ENCODE data around the gene OSBPL7.
A peak's percentile ranks its signal among the peaks of the same experiment; 100 is the strongest.

The OSBPL7 gene

DNA sequence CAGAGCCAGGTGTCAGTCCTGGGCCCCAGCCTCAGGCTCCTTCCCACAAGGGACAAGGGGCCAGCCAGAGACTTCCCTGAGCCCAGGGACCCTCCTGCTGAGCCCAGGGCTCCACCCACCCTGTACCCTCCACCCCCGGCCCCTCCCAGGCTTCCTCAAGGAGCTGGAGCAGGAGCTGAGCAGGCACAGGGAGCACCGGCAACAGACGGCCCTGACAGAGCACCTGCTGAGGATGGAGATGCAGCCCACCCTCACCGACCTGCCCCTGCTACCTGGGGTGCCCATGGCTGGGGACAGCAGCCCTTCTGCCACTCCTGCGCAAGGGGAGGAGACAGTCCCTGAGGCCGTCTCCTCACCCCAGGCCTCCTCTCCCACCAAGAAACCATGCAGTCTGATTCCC, 15.0 kb upstream of the OSBPL7 start:
- TF ChIP-seq, protein P1, sequence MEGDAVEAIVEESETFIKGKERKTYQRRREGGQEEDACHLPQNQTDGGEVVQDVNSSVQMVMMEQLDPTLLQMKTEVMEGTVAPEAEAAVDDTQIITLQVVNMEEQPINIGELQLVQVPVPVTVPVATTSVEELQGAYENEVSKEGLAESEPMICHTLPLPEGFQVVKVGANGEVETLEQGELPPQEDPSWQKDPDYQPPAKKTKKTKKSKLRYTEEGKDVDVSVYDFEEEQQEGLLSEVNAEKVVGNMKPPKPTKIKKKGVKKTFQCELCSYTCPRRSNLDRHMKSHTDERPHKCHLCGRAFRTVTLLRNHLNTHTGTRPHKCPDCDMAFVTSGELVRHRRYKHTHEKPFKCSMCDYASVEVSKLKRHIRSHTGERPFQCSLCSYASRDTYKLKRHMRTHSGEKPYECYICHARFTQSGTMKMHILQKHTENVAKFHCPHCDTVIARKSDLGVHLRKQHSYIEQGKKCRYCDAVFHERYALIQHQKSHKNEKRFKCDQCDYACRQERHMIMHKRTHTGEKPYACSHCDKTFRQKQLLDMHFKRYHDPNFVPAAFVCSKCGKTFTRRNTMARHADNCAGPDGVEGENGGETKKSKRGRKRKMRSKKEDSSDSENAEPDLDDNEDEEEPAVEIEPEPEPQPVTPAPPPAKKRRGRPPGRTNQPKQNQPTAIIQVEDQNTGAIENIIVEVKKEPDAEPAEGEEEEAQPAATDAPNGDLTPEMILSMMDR (IDR thresholded peaks at IDR 0.05; ENCODE audit: low read depth, low read length, missing control alignments): no peak
- DNase-seq (ENCODE audit: low read depth): no peak
- H3K4me3 ChIP-seq (ENCODE audit: low read depth, low read length): no peak overlapping the region

DNA sequence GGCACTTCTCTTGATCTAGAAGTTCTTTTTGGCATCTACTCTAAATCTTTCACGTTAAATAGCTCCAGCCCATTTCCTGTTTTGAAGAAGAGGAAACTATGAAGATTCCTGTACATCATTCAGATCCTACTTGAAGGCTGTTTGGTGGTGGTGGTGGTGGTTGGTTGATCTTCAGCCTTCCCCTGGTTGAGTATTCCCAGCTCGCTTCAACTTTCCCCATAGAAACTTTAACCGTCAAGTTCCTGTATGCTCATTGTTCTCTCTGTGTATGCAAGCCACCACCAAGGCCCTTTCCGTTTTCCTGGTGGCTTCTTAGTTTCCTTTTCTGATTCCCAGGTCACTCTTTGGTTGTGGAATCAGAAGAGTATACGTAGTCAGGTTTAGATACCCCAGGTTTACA, 13.2 kb upstream of the OSBPL7 start:
- TF ChIP-seq, protein P1 (IDR thresholded peaks at IDR 0.05; ENCODE audit: low read depth, low read length, missing control alignments): no peak
- H3K4me3 ChIP-seq (ENCODE audit: low read depth, low read length): no peak overlapping the region
- DNase-seq (ENCODE audit: low read depth): no peak

DNA sequence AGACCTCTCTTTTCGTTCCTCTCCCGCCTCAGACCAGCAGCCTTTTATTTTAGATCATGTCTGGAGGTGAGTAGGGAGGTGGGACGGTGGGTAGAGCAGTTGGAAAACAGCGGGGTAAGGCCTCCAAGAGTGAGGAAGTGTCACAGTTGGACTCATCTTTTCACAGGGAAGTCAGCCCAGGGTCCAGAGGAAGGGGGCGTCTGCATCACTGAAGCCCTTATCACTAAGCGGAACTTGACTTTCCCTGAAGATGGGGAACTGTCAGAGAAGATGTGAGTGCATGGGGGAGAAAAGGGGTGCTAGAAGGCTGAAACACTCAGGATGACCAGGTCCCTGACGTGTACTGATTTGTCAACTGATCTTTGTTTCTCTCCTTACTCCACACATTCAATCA, 10.3 kb upstream of the OSBPL7 start:
- peak overlapping the region; percentile 82 for H3K4me3 ChIP-seq (ENCODE audit: low read depth, low read length)
- DNase-seq (ENCODE audit: low read depth): no peak
- TF ChIP-seq, protein P1 (IDR thresholded peaks at IDR 0.05; ENCODE audit: low read depth, low read length, missing control alignments): no peak

DNA sequence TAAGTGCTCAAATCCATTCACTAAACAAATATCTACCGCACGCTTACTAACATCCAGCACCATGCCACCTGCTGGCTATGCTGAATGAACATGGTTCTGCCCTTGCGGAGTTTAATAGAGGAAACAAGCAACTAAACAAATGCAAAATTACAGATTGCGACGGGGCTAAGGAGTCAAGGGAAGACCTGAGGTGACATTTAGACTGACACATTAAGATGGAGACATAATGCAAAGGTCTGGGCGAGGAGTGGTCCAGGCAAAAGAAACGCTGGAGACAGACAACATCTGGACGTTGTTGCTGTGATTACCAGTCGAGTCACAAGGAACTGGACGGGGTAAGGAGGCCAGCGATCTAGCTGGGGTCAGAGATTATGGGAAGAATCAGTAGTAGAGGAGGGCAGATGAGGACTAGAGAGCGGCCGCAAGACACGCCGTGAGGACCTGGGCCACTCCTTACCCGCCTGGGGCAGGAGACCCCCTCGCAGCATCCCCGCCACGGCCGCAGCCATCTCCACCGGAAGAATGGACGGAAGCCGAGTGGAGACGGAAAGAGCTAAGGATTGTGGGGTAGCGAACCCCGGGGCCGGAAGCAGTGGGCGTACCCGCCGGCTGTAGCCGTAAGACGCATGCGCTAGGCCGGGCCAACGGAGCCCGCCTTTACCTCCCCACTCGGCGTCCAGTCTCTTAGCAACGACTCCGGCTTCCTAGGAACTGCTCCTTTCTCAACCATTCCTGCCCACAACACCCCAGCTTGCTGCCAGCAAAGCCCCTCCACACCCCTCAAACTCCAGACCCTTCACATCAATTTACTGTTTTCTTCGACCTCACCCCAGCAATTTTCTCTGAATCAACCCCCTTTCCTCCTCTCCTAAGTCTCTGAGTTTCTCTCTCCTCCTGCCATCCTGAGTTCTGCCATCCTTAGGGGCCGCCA, 9.7 kb upstream of the OSBPL7 start, which contains the start of the genes LRRC46 and MRPL10:
Gene LRRC46, plus strand, starts transcription at position 668 of the 931 bp plus-strand sequence. CDS start 320 bp downstream, outside the sequence.
Gene MRPL10, minus strand, starts transcription at position 539 of the 931 bp plus-strand sequence. Its CDS starts 30 bp downstream, at position 509.
- peak within 1 kb of the TSS; percentile 82 for H3K4me3 ChIP-seq (ENCODE audit: low read depth, low read length)
- TF ChIP-seq, protein P1 (IDR thresholded peaks at IDR 0.05; ENCODE audit: low read depth, low read length, missing control alignments): peak; percentile 25

DNA sequence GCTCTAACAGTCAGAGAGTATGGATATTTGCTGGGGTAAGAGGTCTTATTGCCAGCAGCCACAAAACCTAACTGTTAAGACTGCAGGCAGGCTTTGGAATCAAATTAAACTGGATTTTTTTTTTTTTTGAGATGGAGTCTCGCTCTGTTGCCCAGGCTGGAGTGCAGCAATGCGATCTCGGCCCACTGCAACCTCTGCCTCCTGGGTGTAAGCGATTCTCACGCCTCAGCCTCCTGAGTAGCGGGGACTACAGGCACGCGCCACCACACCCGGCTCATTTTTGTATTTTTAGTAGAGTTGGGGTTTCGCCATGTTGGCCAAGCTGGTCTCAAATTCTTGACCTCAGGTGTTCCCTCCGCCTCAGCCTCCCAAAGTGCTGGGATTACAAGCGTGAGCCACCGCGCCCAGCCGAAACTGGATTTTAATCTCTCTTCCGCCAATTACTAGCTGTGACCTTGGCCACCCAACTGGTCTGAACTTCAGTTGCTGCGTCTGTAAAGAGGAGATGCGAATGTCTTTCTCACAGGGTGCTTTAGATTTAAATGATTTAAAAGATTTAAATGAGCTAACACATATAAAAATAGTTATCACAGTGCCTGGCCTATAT, 8.9 kb upstream of the OSBPL7 start:
- no peak for DNase-seq (ENCODE audit: low read depth)
- TF ChIP-seq, protein P1 (IDR thresholded peaks at IDR 0.05; ENCODE audit: low read depth, low read length, missing control alignments): no peak

More for the DNA sequence above, 9.7 kb upstream of the OSBPL7 start, which contains the start of the genes LRRC46 and MRPL10:
- DNase-seq (ENCODE audit: low read depth): peak; percentile 66

DNA sequence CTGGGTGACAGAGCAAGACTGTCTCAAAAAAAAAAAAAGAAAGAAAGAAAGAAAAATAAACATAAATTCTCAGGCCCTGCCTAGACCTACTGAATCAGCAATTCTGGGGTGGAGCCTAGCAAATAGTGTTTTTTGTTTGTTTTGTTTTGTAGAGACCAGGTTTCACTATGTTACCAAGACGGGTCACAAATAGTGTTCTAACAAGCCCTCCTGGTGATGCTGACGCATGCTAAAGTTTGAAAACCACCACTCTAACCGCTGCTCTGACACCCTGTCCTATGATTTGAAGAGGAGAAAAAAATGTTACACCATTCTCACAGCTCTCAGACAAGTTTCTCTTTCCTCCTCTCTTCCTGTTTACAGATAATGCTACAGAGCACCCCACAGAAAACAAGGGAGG, 8.3 kb upstream of the OSBPL7 start:
- TF ChIP-seq, protein P1 (IDR thresholded peaks at IDR 0.05; ENCODE audit: low read depth, low read length, missing control alignments): no peak
- H3K4me3 ChIP-seq (ENCODE audit: low read depth, low read length): no peak overlapping the region; the same call in 1 of the 2 replicates
- DNase-seq (ENCODE audit: low read depth): no peak

More for the DNA sequence above, 8.9 kb upstream of the OSBPL7 start:
- H3K4me3 ChIP-seq (ENCODE audit: low read depth, low read length): peak overlapping the region; percentile 82
